B cell (primary cell): ENCODE data around the gene PCK1. TPM values are rescaled to one million over a fixed set of nuclear protein-coding genes. Genes with fewer than 3 reads are reported as not detected.
A peak's percentile ranks its signal among the peaks of the same experiment; 100 is the strongest.

Experiments used
- ATAC-seq: fragments of 200-7000 bp; cut with Tn5 transposase; one replicate; pipeline ENCODE4 v1.10.0; 2021; ENCODE audit warnings: low read depth, mild to moderate bottlenecking, moderate number of reproducible peaks, moderate library complexity
- CTCF ChIA-PET: fragments of 350-600 bp; sonication (Branson Sonifier 250); formaldehyde crosslinking; loops from one replicate; lab custom pipeline; 2021; ENCODE audit warnings: antibody characterized with exemption, inconsistent platforms; lab: Charles Lee
- POLR2A ChIA-PET: fragments of 350-600 bp; sonication (Branson Sonifier 250); formaldehyde crosslinking; loops from one replicate; lab custom pipeline; 2021; ENCODE audit warnings: antibody characterized with exemption; lab: Charles Lee
- DNase-seq: peaks from one replicate; pipeline ENCODE4 v3.0.0; 2013
- H2AFZ ChIP-seq: 2 replicates; pipeline ENCODE4 v1.6.1; 2012; ENCODE audit warnings: mild to moderate bottlenecking, low read depth, low read length; ENCODE audit not compliant: insufficient read depth, poor library complexity, severe bottlenecking
- H3K27ac ChIP-seq, 2 donors: 1 replicate in 1 of 2; 2 replicates in 1 of 2; pipeline ENCODE4 v1.5.1; 2012 to 2013; ENCODE audit warnings: low read length in 2 of 2, mild to moderate bottlenecking in 2 of 2, moderate library complexity in 1 of 2
- H3K27me3 ChIP-seq, 4 experiments: fragments of 200-600 bp in 1 of 4; sonication (generic) in 1 of 4; replicated peaks in 1 of 4; 1 replicate in 2 of 4; 2 replicates in 2 of 4; pipeline versions ENCODE4 v1.6.1 to v1.7.0; 2013 to 2016; ENCODE audit warnings: low read length in 3 of 4, mild to moderate bottlenecking in 2 of 4, mixed read lengths in 1 of 4, moderate library complexity in 1 of 4; ENCODE audit not compliant: insufficient read depth in 4 of 4, control insufficient read depth in 3 of 4; ENCODE audit errors: control extremely low read depth in 1 of 4
- H3K36me3 ChIP-seq, 2 experiments: replicated peaks in 1 of 2; 1 replicate in 1 of 2; 2 replicates in 1 of 2; pipeline versions ENCODE4 v1.6.1 to v1.7.1; 2013; ENCODE audit warnings: low read length in 1 of 2; ENCODE audit not compliant: insufficient read depth in 2 of 2, control insufficient read depth in 1 of 2; ENCODE audit errors: control extremely low read depth in 1 of 2, extremely low read depth in 1 of 2
- H3K4me1 ChIP-seq, 2 donors: fragments of 200-600 bp in 1 of 2; sonication (generic) in 1 of 2; 1 replicate in 1 of 2; 2 replicates in 1 of 2; pipeline versions ENCODE4 v1.5.1 to v1.6.1; 2013 to 2017; ENCODE audit warnings: low read length in 2 of 2; ENCODE audit not compliant: control insufficient read depth in 2 of 2, insufficient read depth in 2 of 2
- H3K4me2 ChIP-seq: replicated peaks from 2 replicates; pipeline ENCODE3; 2012; ENCODE audit warnings: mild to moderate bottlenecking, low read depth, low read length; ENCODE audit not compliant: poor library complexity, severe bottlenecking
- H3K4me3 ChIP-seq, 5 experiments: fragments of 200-600 bp in 1 of 5; sonication (generic) in 1 of 5; 1 replicate in 3 of 5; 2 replicates in 2 of 5; pipeline versions ENCODE4 v1.5.1 to v1.7.0; 2011 to 2016; ENCODE audit warnings: low read length in 4 of 5, mild to moderate bottlenecking in 4 of 5, low read depth in 2 of 5, control low read depth in 1 of 5, moderate library complexity in 1 of 5; ENCODE audit not compliant: insufficient read depth in 1 of 5; ENCODE audit errors: control extremely low read depth in 1 of 5, extremely low read depth in 1 of 5
- H3K79me2 ChIP-seq: fragments of 200-600 bp; sonication (generic); one replicate; pipeline ENCODE4 v1.6.0; 2016; ENCODE audit warnings: low read length; ENCODE audit not compliant: control insufficient read depth, insufficient read depth
- H3K9ac ChIP-seq: fragments of 200-600 bp; sonication (generic); 2 replicates; pipeline ENCODE4 v1.6.1; 2017; ENCODE audit warnings: mild to moderate bottlenecking, low read length, moderate library complexity
- H3K9me3 ChIP-seq, 3 donors: one replicate each; pipeline versions ENCODE4 v1.6.1 to v1.7.1; 2013; ENCODE audit warnings: low read length in 2 of 3; ENCODE audit not compliant: control insufficient read depth in 2 of 3, insufficient read depth in 1 of 3; ENCODE audit errors: control extremely low read depth in 1 of 3
- H4K20me1 ChIP-seq: 2 replicates; pipeline ENCODE4 v1.6.0; 2012; ENCODE audit warnings: mild to moderate bottlenecking, low read length; ENCODE audit not compliant: insufficient read depth, control insufficient read depth, poor library complexity, severe bottlenecking
- H3K27ac Mint-ChIP-seq: one replicate; pipeline ENCODE4 v1.8.0; 2021; ENCODE audit warnings: mixed read lengths
- H3K27me3 Mint-ChIP-seq: one replicate; pipeline ENCODE4 v1.8.0; 2021; ENCODE audit warnings: mixed read lengths
- H3K4me1 Mint-ChIP-seq: one replicate; pipeline ENCODE4 v1.8.0; 2021; ENCODE audit warnings: mixed read lengths
- H3K4me3 Mint-ChIP-seq: one replicate; pipeline ENCODE4 v1.8.0; 2021; ENCODE audit warnings: mixed read lengths
- H3K9me3 Mint-ChIP-seq: one replicate; pipeline ENCODE4 v1.8.0; 2022; ENCODE audit warnings: mixed read lengths; ENCODE audit not compliant: insufficient read depth
- EZH2 ChIP-seq: IDR thresholded peaks from 2 replicates; pipeline ENCODE4 v1.6.1; 2012; ENCODE audit warnings: borderline replicate concordance, low read depth, mild to moderate bottlenecking, moderate library complexity, low read length; ENCODE audit not compliant: insufficient read depth, poor library complexity, severe bottlenecking
- WGBS: methylation state at CpG from one replicate; pipeline ENCODE4 v1.1.5; 2013; ENCODE audit warnings: missing lambda C conversion rate; ENCODE audit not compliant: insufficient coverage; 5-methylcytosine and 5-hydroxymethylcytosine counted together
- intact Hi-C: fragments of 100-400 bp; cut with micrococcal nuclease; formaldehyde crosslinking; loops from one replicate; pipeline ENCODE4 v1.10.0; 2022
- polyA plus RNA-seq: library from polyadenylated mRNA; depleted of rRNA; stranded (reverse); fragments of >200 nt; gene quantifications from 2 replicates; pipeline ENCODE4 v1.2.3, GENCODE V29; 2012
- total RNA-seq, 2 donors: library from RNA; stranded (reverse); fragments of 120-200 nt in 1 of 2; gene quantifications; 1 replicate in 1 of 2; 2 replicates in 1 of 2; pipeline versions ENCODE4 v1.2.3 to v1.2.4, GENCODE V29; 2013 to 2022
- TF ChIP-seq, protein P1 (sequence below): fragments of 200-600 bp; IDR thresholded peaks from one replicate; pipeline ENCODE4 v1.8.0; 2022; ENCODE audit warnings: antibody characterized with exemption, mild to moderate bottlenecking

Gene PCK1
- total and polyA plus RNA-seq, 2 donors (not counting 1 experiment from before 2014, with no cell fraction given) = not detected

- H4K20me1 ChIP-seq = no peaks in the 10 kb centered on the region
- peaks cover 10 to 13% of the 10 kb centered on the region in 2 donors for H3K4me1 ChIP-seq
- DNase-seq = no peak
- peaks cover 0 to 2% (median 0%) of the 10 kb centered on the region in 3 donors for H3K9me3 ChIP-seq
- no peak overlapping the region for H3K4me2 ChIP-seq
- peaks cover 0 to 10% of the 10 kb centered on the region in 2 experiments for H3K36me3 ChIP-seq
- no peak overlapping the region for H2AFZ ChIP-seq
- Mint-ChIP-seq H3K27ac (peak overlapping the region; percentile 26), H3K4me3 (no peak overlapping the region), H3K27me3 (peaks cover 5% of the 10 kb centered on the region), H3K9me3 (no peaks in the 10 kb centered on the region), H3K4me1 (peaks cover 12% of the 10 kb centered on the region)
- WGBS = 69% methylated on average over 7 of the region's 13 CpGs
- no peaks in the 10 kb centered on the region for H3K79me2 ChIP-seq
- intact Hi-C loops = no loop called here
- ChIA-PET POLR2A (interaction anchor here (1.2 kb wide), 1 partner anchor 15 kb away, joined by 3 read pairs; no protein-coding TSS in a partner anchor), CTCF (interaction anchor here (0.6 to 11.4 kb wide), 11 partner anchors 9 to 1050 kb away, joined by 3 to 131 read pairs (median 4); partner anchors contain the start of gene ZBP1)
- H3K4me3 ChIP-seq = no peak overlapping the region
- no peak overlapping the region for H3K27ac ChIP-seq
- H3K9ac ChIP-seq = no peak overlapping the region
- TF ChIP-seq EZH2 = no peak
- TF ChIP-seq, protein P1, sequence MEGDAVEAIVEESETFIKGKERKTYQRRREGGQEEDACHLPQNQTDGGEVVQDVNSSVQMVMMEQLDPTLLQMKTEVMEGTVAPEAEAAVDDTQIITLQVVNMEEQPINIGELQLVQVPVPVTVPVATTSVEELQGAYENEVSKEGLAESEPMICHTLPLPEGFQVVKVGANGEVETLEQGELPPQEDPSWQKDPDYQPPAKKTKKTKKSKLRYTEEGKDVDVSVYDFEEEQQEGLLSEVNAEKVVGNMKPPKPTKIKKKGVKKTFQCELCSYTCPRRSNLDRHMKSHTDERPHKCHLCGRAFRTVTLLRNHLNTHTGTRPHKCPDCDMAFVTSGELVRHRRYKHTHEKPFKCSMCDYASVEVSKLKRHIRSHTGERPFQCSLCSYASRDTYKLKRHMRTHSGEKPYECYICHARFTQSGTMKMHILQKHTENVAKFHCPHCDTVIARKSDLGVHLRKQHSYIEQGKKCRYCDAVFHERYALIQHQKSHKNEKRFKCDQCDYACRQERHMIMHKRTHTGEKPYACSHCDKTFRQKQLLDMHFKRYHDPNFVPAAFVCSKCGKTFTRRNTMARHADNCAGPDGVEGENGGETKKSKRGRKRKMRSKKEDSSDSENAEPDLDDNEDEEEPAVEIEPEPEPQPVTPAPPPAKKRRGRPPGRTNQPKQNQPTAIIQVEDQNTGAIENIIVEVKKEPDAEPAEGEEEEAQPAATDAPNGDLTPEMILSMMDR = no peak
- no peak for ATAC-seq
- peaks cover 0 to 14% (median 2%) of the 10 kb centered on the region in 4 experiments for H3K27me3 ChIP-seq
Observed at GRCh38 chr20:57600320-57601210, 39.7 kb downstream of the PCK1 start.

- POLR2A ChIA-PET = interaction anchor here (1.2 kb wide), 1 partner anchor 15 kb away, joined by 3 read pairs; no protein-coding TSS in a partner anchor
- Mint-ChIP-seq H3K4me3 (no peak overlapping the region), H3K27me3 (peaks cover 5% of the 10 kb centered on the region), H3K4me1 (peaks cover 13% of the 10 kb centered on the region), H3K27ac (no peak overlapping the region), H3K9me3 (no peaks in the 10 kb centered on the region)
- no peak for TF ChIP-seq EZH2
- TF ChIP-seq, protein P1 = no peak
- no peak for DNase-seq
- Histone ChIP-seq H2AFZ (no peak overlapping the region), H3K9ac (no peak overlapping the region), H3K4me2 (no peak overlapping the region), H3K36me3 (peaks cover 0 to 15% of the 10 kb centered on the region in 2 experiments), H3K27me3 (peaks cover 0 to 14% (median 2%) of the 10 kb centered on the region in 4 experiments), H3K79me2 (no peaks in the 10 kb centered on the region), H3K27ac (no peak overlapping the region), H4K20me1 (no peaks in the 10 kb centered on the region), H3K9me3 (peaks cover 0 to 2% (median 0%) of the 10 kb centered on the region in 3 donors), H3K4me3 (no peak overlapping the region), H3K4me1 (peaks cover 10 to 13% of the 10 kb centered on the region in 2 donors)
- no peak for ATAC-seq
- WGBS = 80% methylated on average over 2 of the region's 2 CpGs
- CTCF ChIA-PET = interaction anchor here (0.8 to 11.4 kb wide), 9 partner anchors 9 to 609 kb away, joined by 3 to 131 read pairs (median 4); partner anchors contain the start of gene ZBP1
- intact Hi-C loops = no loop called here
Observed at GRCh38 chr20:57601211-57601570, 40.3 kb downstream of the PCK1 start.
